ENCODE measurements around the gene GZF1.

Gene GZF1

GRCh38 chr20:23369072-23369823, 7.3 kb downstream of the GZF1 start:
- no peak for DNase-seq (ENCODE audit: low read depth, low spot score)

- no peak for DNase-seq (ENCODE audit: low read depth, low spot score)
These were observed 8.3 kb downstream of the GZF1 start for GRCh38 chr20:23370274-23370673.

GRCh38 chr20:23370873-23371272, 8.9 kb downstream of the GZF1 start:
- no peak for DNase-seq (ENCODE audit: low read depth, low spot score)

GRCh38 chr20:23371496-23371895, 9.5 kb downstream of the GZF1 start:
- no peak for DNase-seq (ENCODE audit: low read depth, low spot score)

- DNase-seq (ENCODE audit: low read depth, low spot score): no peak
These were observed 12.5 kb downstream of the GZF1 start for GRCh38 chr20:23374441-23374840.

- no peak for DNase-seq (ENCODE audit: low read depth, low spot score)
These were observed 13.8 kb downstream of the GZF1 start for GRCh38 chr20:23375827-23376226.

GRCh38 chr20:23379772-23380171, 17.8 kb downstream of the GZF1 start:
- no peak for DNase-seq (ENCODE audit: low read depth, low spot score)

- no peak for DNase-seq (ENCODE audit: low read depth, low spot score)
These were observed 19.9 kb downstream of the GZF1 start for GRCh38 chr20:23381876-23382275.

GRCh38 chr20:23386304-23387117, 24.5 kb downstream of the GZF1 start:
- no peak for DNase-seq (ENCODE audit: low read depth, low spot score)

- DNase-seq (ENCODE audit: low read depth, low spot score): no peak
These were observed 25.1 kb downstream of the GZF1 start for GRCh38 chr20:23387118-23387443.

- no peak for DNase-seq (ENCODE audit: low read depth, low spot score)
These were observed 28.3 kb downstream of the GZF1 start for GRCh38 chr20:23390091-23390774.

GRCh38 chr20:23391707-23392310, 29.8 kb downstream of the GZF1 start:
- no peak for DNase-seq (ENCODE audit: low read depth, low spot score)

GRCh38 chr20:23393996-23394775, 32.2 kb downstream of the GZF1 start:
- no peak for DNase-seq (ENCODE audit: low read depth, low spot score)

- no peak for DNase-seq (ENCODE audit: low read depth, low spot score)
These were observed 35.1 kb downstream of the GZF1 start for GRCh38 chr20:23396950-23397627.

GRCh38 chr20:23397961-23398360, 36.0 kb downstream of the GZF1 start:
- no peak for DNase-seq (ENCODE audit: low read depth, low spot score)

- no peak for DNase-seq (ENCODE audit: low read depth, low spot score)
These were observed 37.7 kb downstream of the GZF1 start for GRCh38 chr20:23399568-23400241.

- no peak for DNase-seq (ENCODE audit: low read depth, low spot score)
These were observed 39.1 kb downstream of the GZF1 start for GRCh38 chr20:23401051-23401450.

- no peak for DNase-seq (ENCODE audit: low read depth, low spot score)
These were observed 41.8 kb downstream of the GZF1 start for GRCh38 chr20:23403751-23404150.

- no peak for DNase-seq (ENCODE audit: low read depth, low spot score)
These were observed 42.2 kb downstream of the GZF1 start for GRCh38 chr20:23404196-23404595.

GRCh38 chr20:23406880-23407279, 44.9 kb downstream of the GZF1 start:
- DNase-seq (ENCODE audit: low read depth, low spot score): no peak

Measured in activated CD4-positive, CD25-positive, alpha-beta regulatory T cell treated with anti-CD3 and anti-CD28 coated beads, Interleukin-2, amount 50 U/mL, for 16 hours (primary cell).